CD4-positive, alpha-beta T cell treated with Interleukin-17A for 4 hours (primary cell): ENCODE measurements around the gene TMPRSS15.

Experiments used
- DNase-seq: peaks from one replicate; pipeline ENCODE4 v3.0.0-alpha.2; 2020; ENCODE audit warnings: mixed read lengths

The TMPRSS15 gene

DNA sequence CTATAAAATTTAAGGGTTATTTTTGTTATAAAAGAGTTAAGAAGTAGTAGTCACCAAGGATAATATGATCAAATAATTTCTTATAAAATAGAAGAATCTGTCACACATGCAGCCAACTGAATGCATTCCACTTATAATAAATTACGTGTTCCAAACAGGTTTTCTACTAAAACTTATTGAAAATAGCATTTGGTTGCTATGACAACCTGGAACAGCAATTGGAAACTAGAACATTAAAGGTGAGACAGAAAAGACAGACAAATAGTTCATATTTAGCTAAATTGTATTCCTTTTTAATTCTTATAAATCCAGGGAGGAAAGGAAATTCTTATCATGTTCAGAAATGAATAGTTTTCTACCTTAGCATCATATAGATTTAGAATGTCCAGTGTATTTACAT lies 168.0 kb downstream of the TMPRSS15 start:
- no peak for DNase-seq

DNA sequence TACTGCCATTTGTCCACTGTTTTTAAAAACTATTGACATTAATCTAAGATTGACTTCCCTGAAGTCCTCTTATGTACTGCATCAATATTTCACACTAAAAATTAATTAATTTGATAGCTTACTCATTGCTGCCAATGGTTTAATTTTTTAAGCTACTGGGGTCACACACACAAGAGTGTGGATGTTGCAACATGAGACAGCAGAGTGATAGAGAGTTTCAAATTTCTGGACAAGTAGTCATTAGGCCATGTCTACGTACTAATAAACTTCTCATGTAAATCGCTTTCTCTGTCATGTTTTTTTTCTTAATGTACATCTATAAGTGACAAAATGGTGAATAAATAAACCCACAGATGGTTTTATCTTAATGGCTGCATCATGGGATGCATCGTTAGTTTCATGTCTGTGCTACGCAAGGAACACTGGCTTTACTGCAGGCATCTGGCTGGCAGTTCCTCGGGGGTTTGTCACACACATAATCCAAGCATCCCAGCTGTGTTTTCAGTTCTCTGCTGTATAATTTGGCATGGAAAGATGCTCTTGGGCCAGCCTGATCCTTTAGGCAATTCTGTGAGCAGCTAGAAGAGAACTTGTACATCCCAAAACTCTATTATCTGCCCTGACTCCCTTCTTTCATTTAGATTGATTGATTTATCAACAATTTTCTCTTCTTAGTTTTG lies 175.4 kb downstream of the TMPRSS15 start:
- DNase-seq: no peak

DNA sequence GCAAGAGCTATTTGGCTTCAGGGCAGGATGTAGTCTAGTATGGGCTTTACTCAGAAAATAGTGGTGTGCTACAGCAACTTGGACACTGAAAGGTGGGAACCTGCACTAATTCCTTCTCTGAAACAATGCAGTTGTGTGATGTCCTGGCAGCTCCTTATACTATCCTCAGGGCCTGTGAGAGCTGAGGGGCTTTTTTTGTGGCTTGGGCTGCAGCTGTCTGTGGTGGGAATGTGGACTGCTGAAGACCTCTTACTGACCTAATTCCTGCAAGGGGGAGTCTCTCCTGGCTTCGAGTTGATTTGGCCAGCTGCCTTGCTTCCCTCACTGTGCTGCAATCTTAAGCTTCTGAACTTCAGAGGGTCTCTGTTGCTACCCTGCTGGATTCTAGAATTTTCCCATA lies 181.2 kb downstream of the TMPRSS15 start:
- no peak for DNase-seq

DNA sequence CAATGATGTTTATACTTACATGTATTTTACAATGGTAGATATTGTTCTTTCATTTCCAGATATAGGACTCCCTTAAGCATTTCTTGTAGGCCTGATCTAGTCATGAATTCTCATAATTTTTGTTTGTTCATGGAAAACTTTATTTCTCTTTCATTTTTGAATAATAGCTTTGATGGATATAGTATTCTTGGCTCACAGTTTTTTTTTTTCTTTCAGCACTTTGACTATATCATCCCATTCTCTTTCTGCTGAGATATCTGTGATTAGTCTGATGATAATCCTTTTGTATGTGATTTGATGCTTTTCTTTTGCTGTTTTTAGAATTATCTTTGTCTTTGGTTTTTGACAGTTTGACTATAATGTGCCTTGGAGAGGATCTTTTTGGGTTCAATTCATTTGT lies 183.1 kb downstream of the TMPRSS15 start:
- DNase-seq: no peak
